K562 (cell line): ENCODE measurements around the gene TPO. TPM values are rescaled to one million over a fixed set of nuclear protein-coding genes. Genes with fewer than 3 reads are reported as not detected.

Experiments used
- ATAC-seq: fragments of 200-7000 bp; cut with Tn5 transposase; 3 replicates; pipeline ENCODE4 v1.9.1; 2020; ENCODE audit warnings: moderate library complexity
- BruUV-seq: library from RNA; stranded (reverse); fragments of 400-500 nt; replicated peaks from 2 replicates; lab custom pipeline; 2021; lab: Mats Ljungman, UMichigan
- CTCF ChIA-PET: fragments of 300-600 bp; formaldehyde crosslinking; extraction: SDS; loops from one replicate; lab custom pipeline; 2021; ENCODE audit warnings: low intra/inter-chr PET ratio; lab: Yijun Ruan, JAX
- POLR2A ChIA-PET: fragments of 300-600, 350-650 bp; sonication (Branson Sonifier 250); formaldehyde crosslinking; extraction: SDS; loops from one replicate; lab custom pipeline; 2021; ENCODE audit warnings: antibody characterized with exemption, inconsistent platforms; lab: Yijun Ruan, JAX
- DNase-seq, 4 experiments: peaks; one replicate each; pipeline versions ENCODE4 v3.0.0 to v3.0.0-alpha.2; 2011 to 2018; ENCODE audit warnings: low spot score in 3 of 4, mixed read lengths in 3 of 4; ENCODE audit errors: extremely low read depth in 1 of 4
- FAIRE-seq: peaks from 2 replicates; lab custom pipeline; 2011; peaks lifted over from hg19 to GRCh38; lab: Jason Lieb, UNC
- H2AFZ ChIP-seq: 2 replicates; pipeline ENCODE4 v1.6.0; 2011; ENCODE audit warnings: low read depth, low read length, control low read depth, inconsistent platforms
- H3K27ac ChIP-seq: fragments of 200-600 bp; 3 replicates; pipeline ENCODE4 v1.8.0; 2011; ENCODE audit warnings: low read depth, mild to moderate bottlenecking, control low read depth, inconsistent platforms, low read length, moderate library complexity, mixed read lengths; ENCODE audit errors: extremely low read depth
- H3K27me3 ChIP-seq, 2 experiments: fragments of 300-600 bp in 1 of 2; 2 replicates in 1 of 2; 3 replicates in 1 of 2; pipeline versions ENCODE4 v1.6.0 to v1.8.0; 2011; ENCODE audit warnings: inconsistent platforms in 2 of 2, low read length in 2 of 2, mild to moderate bottlenecking in 1 of 2, mixed read lengths in 1 of 2, moderate library complexity in 1 of 2; ENCODE audit not compliant: control insufficient read depth in 2 of 2, insufficient read depth in 2 of 2
- H3K36me3 ChIP-seq: fragments of 300-600 bp; 3 replicates; pipeline ENCODE4 v1.8.0; 2011; ENCODE audit warnings: mild to moderate bottlenecking, low read length, inconsistent platforms; ENCODE audit not compliant: control insufficient read depth, insufficient read depth
- H3K4me1 ChIP-seq, 2 experiments: fragments of 200-600 bp in 1 of 2; replicated peaks in 1 of 2; 2 replicates in 1 of 2; 3 replicates in 1 of 2; pipeline versions ENCODE4 v1.5.1 to v1.8.0; 2011; ENCODE audit warnings: inconsistent platforms in 2 of 2, low read length in 2 of 2, mild to moderate bottlenecking in 1 of 2, mixed read lengths in 1 of 2, moderate library complexity in 1 of 2; ENCODE audit not compliant: control insufficient read depth in 2 of 2, insufficient read depth in 2 of 2
- H3K4me2 ChIP-seq: 2 replicates; pipeline ENCODE4 v1.6.1; 2011; ENCODE audit warnings: low read length, control low read depth, inconsistent platforms, mixed read lengths; ENCODE audit not compliant: insufficient read depth
- H3K4me3 ChIP-seq: fragments of 200-600 bp; sonication (generic), shearing (Covaris generic); 2 replicates; pipeline ENCODE4 v1.5.1; 2016; ENCODE audit warnings: control low read depth, inconsistent platforms
- H3K79me2 ChIP-seq: fragments of 200-600 bp; 3 replicates; pipeline ENCODE4 v1.8.0; 2011; ENCODE audit warnings: low read length, inconsistent platforms; ENCODE audit not compliant: control insufficient read depth, insufficient read depth
- H3K9ac ChIP-seq, 2 experiments: 2 replicates each; pipeline versions ENCODE4 v1.6.0 to v1.6.1; 2011; ENCODE audit warnings: low read depth in 2 of 2, low read length in 2 of 2, control low read depth in 1 of 2, inconsistent platforms in 1 of 2, mild to moderate bottlenecking in 1 of 2, mixed read lengths in 1 of 2; ENCODE audit not compliant: insufficient read depth in 1 of 2
- H3K9me1 ChIP-seq: one replicate; pipeline ENCODE4 v1.6.0; 2011; ENCODE audit warnings: inconsistent platforms, mild to moderate bottlenecking, low read length, moderate library complexity; ENCODE audit not compliant: control insufficient read depth, insufficient read depth
- H3K9me3 ChIP-seq: replicated peaks from 2 replicates; pipeline ENCODE4 v1.5.1; 2011; ENCODE audit warnings: low read depth, low read length, inconsistent platforms; ENCODE audit not compliant: control insufficient read depth, insufficient read depth
- H4K20me1 ChIP-seq: replicated peaks from 2 replicates; pipeline ENCODE4 v1.6.1; 2011; ENCODE audit warnings: low read length, inconsistent platforms, mixed read lengths; ENCODE audit not compliant: control insufficient read depth, insufficient read depth
- ARNT ChIP-seq, 2 experiments: fragments of 450-650 bp; IDR thresholded peaks; 2 replicates each; pipeline ENCODE4 v1.6.1; 2016; ENCODE audit warnings: mild to moderate bottlenecking in 1 of 2
- CREB1 ChIP-seq, 2 experiments: sonication (generic) in 1 of 2; formaldehyde crosslinking in 1 of 2; IDR thresholded peaks; 2 replicates each; pipeline versions ENCODE4 v1.6.1 to v1.8.0; 2012 to 2022; ENCODE audit warnings: inconsistent platforms in 1 of 2, mild to moderate bottlenecking in 1 of 2, missing genetic modification reagents in 1 of 2, moderate library complexity in 1 of 2
- FOSL1 ChIP-seq: fragments of 200-800 bp; sonication (Bioruptor generic); conservative IDR thresholded peaks from 2 replicates; pipeline ENCODE4 v1.6.1; 2016; ENCODE audit warnings: missing genetic modification characterization, missing compliant biosample characterization
- NFYB ChIP-seq: IDR thresholded peaks from 2 replicates; pipeline ENCODE4 v1.6.1; 2011; ENCODE audit warnings: mild to moderate bottlenecking, moderate library complexity; ENCODE audit not compliant: insufficient read length; ENCODE audit errors: extremely low read depth
- RAD21 ChIP-seq, 2 experiments: fragments of 250-450 bp in 1 of 2; fragments of 450-650 bp in 1 of 2; sonication (Bioruptor Pico) in 1 of 2; formaldehyde crosslinking in 1 of 2; IDR thresholded peaks in 1 of 2; conservative IDR thresholded peaks in 1 of 2; 2 replicates each; pipeline versions ENCODE4 v1.4.0 to v1.8.0; 2020 to 2022; ENCODE audit warnings: mild to moderate bottlenecking in 2 of 2, moderate library complexity in 1 of 2
- SIRT6 ChIP-seq: IDR thresholded peaks from one replicate; pipeline ENCODE4 v1.6.1; 2012; ENCODE audit warnings: low read depth, mild to moderate bottlenecking, control low read depth, inconsistent platforms, low read length, moderate library complexity
- SMC3 ChIP-seq: conservative IDR thresholded peaks from 2 replicates; pipeline ENCODE4 v1.6.1; 2011; ENCODE audit warnings: low read depth, low read length, improper control_type of control experiment; ENCODE audit not compliant: insufficient read depth
- TCF3 ChIP-seq: sonication (generic); formaldehyde crosslinking; IDR thresholded peaks from 2 replicates; pipeline ENCODE4 v1.4.0; 2020; ENCODE audit warnings: mild to moderate bottlenecking, missing genetic modification reagents
- WGBS: fragments of 100-300 bp; shearing (Covaris generic); methylation state at CpG from one replicate; pipeline ENCODE4 v1.1.6; 2016; ENCODE audit warnings: low coverage, mixed read lengths; ENCODE audit not compliant: insufficient coverage; ENCODE audit errors: missing lambda C conversion rate; 5-methylcytosine and 5-hydroxymethylcytosine counted together
- in situ Hi-C: fragments of 300-500 bp; cut with MboI; formaldehyde crosslinking; loops from 4 replicates; pipeline ENCODE4 v1.15.0; 2018; ENCODE audit warnings: inconsistent platforms, mixed read lengths
- intact Hi-C: fragments of 100-400 bp; cut with micrococcal nuclease; formaldehyde crosslinking; loops from 2 replicates; pipeline ENCODE4 v1.14.2; 2022
- polyA plus RNA-seq, 8 experiments: library from polyadenylated mRNA; depleted of rRNA in 4 of 8; stranded (reverse) in 5 of 8; unstranded in 3 of 8; fragments of >200 nt; fragmentation: Nextera tagmentation in 2 of 8; fragmentation: Illumina TruSeq in 1 of 8; extraction: Ambion mirVana in 2 of 8; extraction: Trizol in 1 of 8; gene quantifications; 2 replicates each; pipeline versions ENCODE4 v1.2.1 to v1.2.3, GENCODE V29; 2011 to 2014; ENCODE audit warnings: inconsistent platforms in 1 of 8, missing spikeins in 1 of 8
- total RNA-seq, 7 experiments: library from RNA; depleted of rRNA in 6 of 7; stranded (reverse); fragments of >200 nt in 6 of 7; fragmentation: Illumina TruSeq in 2 of 7; extraction: Trizol in 2 of 7; gene quantifications; 2 replicates each; pipeline versions ENCODE4 v1.2.1 to v1.2.3, GENCODE V29; 2011 to 2021; ENCODE audit warnings: low replicate concordance in 1 of 7
- TF ChIP-seq, protein P1 (sequence below), 2 experiments: fragments of 450-650 bp; conservative IDR thresholded peaks; 2 replicates each; pipeline ENCODE4 v1.6.1; 2017; ENCODE audit warnings: mild to moderate bottlenecking in 2 of 2, moderate library complexity in 2 of 2

TPO gene
- total and polyA plus RNA-seq, 9 of the 15 experiments (the other 6 are each of a cell fraction or from before 2014, with no cell fraction given), result not detected

DNA sequence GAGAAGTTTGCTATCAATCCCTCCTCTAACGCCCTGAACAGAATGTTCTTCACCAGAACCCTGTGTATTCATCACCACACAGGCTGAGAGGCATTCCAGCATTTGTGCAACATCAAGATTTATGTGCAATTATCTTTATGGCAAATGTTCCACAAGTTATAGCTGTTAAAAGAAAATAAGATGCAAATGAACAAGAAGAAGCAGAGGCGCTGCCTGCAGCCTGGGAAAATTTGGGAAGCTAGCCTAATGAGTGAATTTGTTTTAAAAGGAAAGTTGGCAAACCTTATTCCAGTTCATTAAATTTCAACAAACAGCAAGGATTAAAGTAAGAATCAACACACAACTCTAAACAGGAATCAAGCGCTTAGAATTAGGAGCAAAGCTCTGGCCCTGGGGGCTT, 5.3 kb downstream of the TPO start:
- 0% methylated on average over 3 of the region's 3 CpGs for WGBS
- CTCF ChIA-PET, result no interaction called here
- FAIRE-seq, result no peak
- POLR2A ChIA-PET, result no interaction called here
- no TSS peak for BruUV-seq
- no peaks in the 10 kb centered on the region for H4K20me1 ChIP-seq
- no peak overlapping the region for H3K27ac ChIP-seq
- no peaks in the 10 kb centered on the region for H3K79me2 ChIP-seq
- in situ Hi-C loops (no loop called here), intact Hi-C loops (no loop called here)
- no peak overlapping the region for H3K4me2 ChIP-seq
- no peaks in the 10 kb centered on the region for H3K9me1 ChIP-seq
- no peak overlapping the region for H2AFZ ChIP-seq
- no peak overlapping the region for H3K9ac ChIP-seq
- no peak for DNase-seq
- H3K36me3 ChIP-seq, result no peaks in the 10 kb centered on the region
- H3K4me1 ChIP-seq, result no peaks in the 10 kb centered on the region
- H3K27me3 ChIP-seq, result peaks cover 0 to 25% of the 10 kb centered on the region in 2 experiments; a peak in 2 of 5 replicates
- ATAC-seq, result no peak
- TF ChIP-seq NFYB (no peak), SIRT6 (no peak), TCF3 (no peak), FOSL1 (tag) (no peak), RAD21 (CRISPR knock-in tag; conservative IDR thresholded peaks at IDR 0.05 in 1 of 2, IDR thresholded peaks at IDR 0.05 in 1 of 2) (no peak), CREB1 (IDR thresholded peaks at IDR 0.05) (no peak), CREB1 (CRISPR knock-in tag; IDR thresholded peaks at IDR 0.05) (no peak), SMC3 (no peak), ARNT (IDR thresholded peaks at IDR 0.05) (no peak)
- TF ChIP-seq, protein P1, sequence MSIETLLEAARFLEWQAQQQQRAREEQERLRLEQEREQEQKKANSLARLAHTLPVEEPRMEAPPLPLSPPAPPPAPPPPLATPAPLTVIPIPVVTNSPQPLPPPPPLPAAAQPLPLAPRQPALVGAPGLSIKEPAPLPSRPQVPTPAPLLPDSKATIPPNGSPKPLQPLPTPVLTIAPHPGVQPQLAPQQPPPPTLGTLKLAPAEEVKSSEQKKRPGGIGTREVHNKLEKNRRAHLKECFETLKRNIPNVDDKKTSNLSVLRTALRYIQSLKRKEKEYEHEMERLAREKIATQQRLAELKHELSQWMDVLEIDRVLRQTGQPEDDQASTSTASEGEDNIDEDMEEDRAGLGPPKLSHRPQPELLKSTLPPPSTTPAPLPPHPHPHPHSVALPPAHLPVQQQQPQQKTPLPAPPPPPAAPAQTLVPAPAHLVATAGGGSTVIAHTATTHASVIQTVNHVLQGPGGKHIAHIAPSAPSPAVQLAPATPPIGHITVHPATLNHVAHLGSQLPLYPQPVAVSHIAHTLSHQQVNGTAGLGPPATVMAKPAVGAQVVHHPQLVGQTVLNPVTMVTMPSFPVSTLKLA (conservative IDR thresholded peaks at IDR 0.05), result no peak
- no peaks in the 10 kb centered on the region for H3K9me3 ChIP-seq
- H3K4me3 ChIP-seq, result no peak overlapping the region
